ENCODE data around the gene TOPBP1. TPM values are rescaled to one million over a fixed set of nuclear protein-coding genes. Genes with fewer than 3 reads are reported as not detected.

TOPBP1 gene
- total and polyA plus RNA-seq, 2 experiments from 2014 or later: 20.5 to 23.4 TPM

GRCh38 chr3:133701435-133702358 is 40.0 kb upstream of the TOPBP1 start:
- no peaks in the 10 kb centered on the region for H3K4me1 ChIP-seq (ENCODE audit: low read depth)
- DNase-seq (ENCODE audit: low read depth in 1 of 2, low spot score in 1 of 2): no peak
- peaks cover 15% of the 10 kb centered on the region for H3K27me3 ChIP-seq
- H3K4me3 ChIP-seq: no peak overlapping the region
- no peaks in the 10 kb centered on the region for H3K36me3 ChIP-seq
- no peak overlapping the region for H3K27ac ChIP-seq
- no peak for TF ChIP-seq CTCF (IDR thresholded peaks at IDR 0.05; ENCODE audit: low read depth, low read length)
- no peaks in the 10 kb centered on the region for H3K9me3 ChIP-seq (ENCODE audit: low read depth)

GRCh38 chr3:133700351-133700750 is 38.6 kb upstream of the TOPBP1 start:
- Histone ChIP-seq H3K27ac (no peak overlapping the region), H3K4me1 (ENCODE audit: low read depth) (no peaks in the 10 kb centered on the region), H3K9me3 (ENCODE audit: low read depth) (no peaks in the 10 kb centered on the region), H3K27me3 (peaks cover 3% of the 10 kb centered on the region), H3K36me3 (no peaks in the 10 kb centered on the region), H3K4me3 (no peak overlapping the region)
- no peak for TF ChIP-seq CTCF (IDR thresholded peaks at IDR 0.05; ENCODE audit: low read depth, low read length)
- DNase-seq (ENCODE audit: low read depth in 1 of 2, low spot score in 1 of 2): no peak

- Histone ChIP-seq H3K27ac (no peak overlapping the region), H3K27me3 (no peaks in the 10 kb centered on the region), H3K4me3 (no peak overlapping the region), H3K36me3 (no peaks in the 10 kb centered on the region), H3K9me3 (ENCODE audit: low read depth) (no peaks in the 10 kb centered on the region), H3K4me1 (ENCODE audit: low read depth) (no peaks in the 10 kb centered on the region)
- no peak for TF ChIP-seq CTCF (IDR thresholded peaks at IDR 0.05; ENCODE audit: low read depth, low read length)
- no peak for DNase-seq (ENCODE audit: low read depth in 1 of 2, low spot score in 1 of 2)
Observed at GRCh38 chr3:133699903-133700302, 38.2 kb upstream of the TOPBP1 start.

- Histone ChIP-seq H3K27me3 (no peaks in the 10 kb centered on the region), H3K4me3 (no peak overlapping the region), H3K27ac (no peak overlapping the region), H3K36me3 (no peaks in the 10 kb centered on the region), H3K4me1 (ENCODE audit: low read depth) (no peaks in the 10 kb centered on the region), H3K9me3 (ENCODE audit: low read depth) (no peaks in the 10 kb centered on the region)
- TF ChIP-seq CTCF (IDR thresholded peaks at IDR 0.05; ENCODE audit: low read depth, low read length): no peak
- no peak for DNase-seq (ENCODE audit: low read depth in 1 of 2, low spot score in 1 of 2)
Observed at GRCh38 chr3:133699467-133699866, 37.7 kb upstream of the TOPBP1 start.

GRCh38 chr3:133697960-133698359 is 36.2 kb upstream of the TOPBP1 start:
- no peak overlapping the region for H3K4me3 ChIP-seq
- no peaks in the 10 kb centered on the region for H3K27me3 ChIP-seq
- no peaks in the 10 kb centered on the region for H3K36me3 ChIP-seq
- H3K4me1 ChIP-seq (ENCODE audit: low read depth): no peaks in the 10 kb centered on the region
- TF ChIP-seq CTCF (IDR thresholded peaks at IDR 0.05; ENCODE audit: low read depth, low read length): no peak
- DNase-seq (ENCODE audit: low read depth in 1 of 2, low spot score in 1 of 2): no peak
- no peak overlapping the region for H3K27ac ChIP-seq
- H3K9me3 ChIP-seq (ENCODE audit: low read depth): no peaks in the 10 kb centered on the region
